ENCODE measurements around the gene KIF21A.
"Not testable (repeated sequence)": the region's sequence is repeated elsewhere in the genome, so short reads cannot be mapped to it uniquely, and the experiment has no call there.

The KIF21A gene

GRCh38 chr12:39343665-39344064 is 99.3 kb downstream of the KIF21A start:
- DNase-seq: no peak

DNA sequence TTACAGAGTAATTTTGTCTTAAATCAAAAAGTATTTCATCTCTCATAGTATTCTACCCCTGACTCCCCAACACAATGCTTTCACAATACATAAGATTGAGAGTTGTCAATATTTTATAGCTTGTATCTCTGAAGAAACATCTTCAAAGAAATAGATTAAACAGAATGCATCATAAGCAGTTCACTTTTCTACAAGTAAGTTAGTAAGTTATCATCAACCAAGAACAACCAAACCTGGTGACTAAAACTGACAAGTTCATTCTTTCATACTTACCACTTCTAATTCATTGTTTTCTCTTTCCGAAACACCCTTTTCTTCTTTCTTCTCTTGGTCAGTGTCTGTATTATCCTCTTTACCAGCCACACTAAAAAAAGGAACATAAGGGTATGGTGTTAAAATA is 101.2 kb downstream of the KIF21A start:
- DNase-seq: no peak

DNA sequence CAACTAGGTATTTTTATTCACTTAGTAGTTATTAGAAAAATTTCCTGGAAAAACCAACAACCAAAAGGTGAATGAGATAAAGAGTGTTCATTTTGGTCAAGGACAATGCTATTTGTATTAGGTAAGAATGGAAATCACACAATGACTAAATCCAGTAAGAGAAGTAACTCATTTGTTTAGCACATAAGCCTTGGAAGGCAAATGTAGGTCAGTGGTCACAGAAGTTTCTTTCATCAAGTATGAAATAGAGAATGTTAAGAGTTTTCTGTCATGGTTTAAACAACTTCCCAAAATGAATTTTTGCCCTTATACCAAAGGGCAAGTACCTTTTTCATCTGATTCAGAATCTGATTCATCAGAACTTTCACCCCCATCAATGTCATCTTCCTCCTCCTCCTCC is 101.7 kb downstream of the KIF21A start:
- DNase-seq: no peak

GRCh38 chr12:39332661-39333175 is 110.2 kb downstream of the KIF21A start:
- DNase-seq: no peak

- no peak for DNase-seq
Observed at GRCh38 chr12:39331539-39332261, 111.2 kb downstream of the KIF21A start.

DNA sequence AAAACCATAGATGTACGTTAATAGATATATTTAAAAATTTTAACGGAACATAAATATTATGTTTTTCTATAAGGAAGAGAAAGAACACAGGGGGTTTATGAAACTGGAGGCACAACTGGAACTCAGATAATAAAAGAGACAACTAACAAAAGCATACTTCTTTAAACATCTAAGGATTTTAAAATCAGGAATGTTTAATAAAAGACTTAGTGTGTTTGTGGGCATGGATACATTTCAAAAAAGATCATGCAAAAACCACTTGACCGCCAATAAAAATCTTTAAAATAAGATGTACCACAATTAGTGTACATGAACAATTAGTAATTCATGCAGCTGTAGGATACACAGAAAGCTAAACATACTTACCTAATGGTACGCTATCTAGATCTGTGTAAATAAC is 113.0 kb downstream of the KIF21A start:
- DNase-seq: no peak

DNA sequence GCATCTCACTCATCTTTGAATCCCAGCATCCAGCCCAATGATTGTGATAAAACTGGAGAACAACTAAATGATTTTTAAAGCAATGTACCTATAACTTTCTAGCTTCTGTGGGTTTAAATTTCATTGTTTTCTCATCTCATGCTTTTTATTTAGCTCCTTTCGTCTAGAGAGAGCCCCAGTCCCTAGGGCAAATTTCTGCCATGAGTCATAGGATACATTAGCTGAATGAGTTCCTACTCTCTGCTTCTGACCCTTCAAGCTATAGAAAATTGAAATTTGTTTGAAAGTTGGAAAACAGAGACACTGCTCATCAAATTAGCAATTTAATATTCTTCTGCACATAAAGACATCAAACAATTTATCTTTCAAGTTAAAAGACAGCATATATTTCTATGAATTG is 113.9 kb downstream of the KIF21A start:
- no peak for DNase-seq

- no peak for DNase-seq
Observed at GRCh38 chr12:39327965-39328364, 115.0 kb downstream of the KIF21A start.

- DNase-seq: no peak
Observed at GRCh38 chr12:39327510-39327909, 115.4 kb downstream of the KIF21A start.

DNA sequence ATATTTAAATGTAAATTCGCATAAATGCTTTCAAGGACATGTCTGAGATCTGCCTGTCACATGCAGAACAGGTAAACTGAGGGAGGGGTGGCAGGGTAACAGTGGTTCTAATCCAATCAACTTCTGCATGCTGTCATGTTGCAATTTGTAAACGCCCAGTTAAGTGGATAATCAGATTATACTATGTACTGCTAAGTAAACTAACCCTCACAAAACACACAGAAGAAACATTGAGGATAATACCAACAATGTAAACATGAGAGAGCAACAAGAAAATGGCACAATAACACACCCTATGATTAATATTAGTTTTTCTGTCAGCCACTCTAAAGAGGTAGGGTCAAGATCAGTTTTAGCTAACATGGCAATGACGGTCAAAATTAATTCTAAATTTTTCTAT is 123.7 kb downstream of the KIF21A start:
- no peak for DNase-seq

GRCh38 chr12:39314547-39314946 is 128.4 kb downstream of the KIF21A start:
- no peak for DNase-seq

DNA sequence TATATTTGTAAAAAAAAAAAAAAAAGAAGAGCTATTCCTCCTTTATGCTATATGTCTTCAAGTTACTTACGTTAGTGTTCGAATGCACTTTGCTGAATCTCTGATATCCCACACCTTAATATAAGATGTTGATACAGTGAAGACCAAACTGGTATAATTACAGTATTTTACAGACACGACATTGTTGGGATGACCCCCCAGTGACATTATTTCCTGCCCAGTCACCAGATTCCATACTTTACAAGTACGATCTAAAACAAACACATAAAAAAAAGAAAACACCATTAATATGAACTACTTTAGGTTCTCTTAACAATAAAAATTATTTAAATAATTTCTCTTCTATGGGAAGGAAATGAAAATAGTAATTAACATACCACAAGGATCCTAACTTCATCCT is 133.4 kb downstream of the KIF21A start:
- DNase-seq: no peak

GRCh38 chr12:39301422-39301821 is 141.5 kb downstream of the KIF21A start:
- no peak for DNase-seq

- no peak for DNase-seq
Observed at GRCh38 chr12:39300799-39301198, 142.1 kb downstream of the KIF21A start.

GRCh38 chr12:39297891-39298290 is 145.0 kb downstream of the KIF21A start:
- DNase-seq: no peak

- no peak for DNase-seq
Observed at GRCh38 chr12:39296496-39296895, 146.4 kb downstream of the KIF21A start.

DNA sequence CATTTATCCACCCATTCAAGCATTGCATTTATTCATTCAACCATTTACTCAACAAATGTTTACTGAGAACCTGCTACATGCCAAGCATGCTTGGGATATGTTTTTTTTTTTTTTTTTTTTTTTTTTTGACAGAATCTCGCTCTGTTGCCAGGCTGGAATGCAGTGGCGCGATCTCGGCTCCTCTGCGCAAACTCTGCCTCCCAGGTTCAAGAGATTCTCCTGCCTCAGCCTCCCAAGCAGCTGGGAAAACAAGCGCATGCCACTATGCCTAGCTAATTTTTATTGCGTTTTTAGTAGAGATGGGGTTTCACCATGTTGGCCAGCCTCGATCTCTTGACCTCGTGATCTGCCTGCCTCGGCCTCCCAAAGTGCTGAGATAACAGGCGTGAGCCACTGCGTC is 147.3 kb downstream of the KIF21A start:
- not testable (repeated sequence) for DNase-seq

GRCh38 chr12:39294715-39295114 is 148.2 kb downstream of the KIF21A start:
- DNase-seq: no peak

DNA sequence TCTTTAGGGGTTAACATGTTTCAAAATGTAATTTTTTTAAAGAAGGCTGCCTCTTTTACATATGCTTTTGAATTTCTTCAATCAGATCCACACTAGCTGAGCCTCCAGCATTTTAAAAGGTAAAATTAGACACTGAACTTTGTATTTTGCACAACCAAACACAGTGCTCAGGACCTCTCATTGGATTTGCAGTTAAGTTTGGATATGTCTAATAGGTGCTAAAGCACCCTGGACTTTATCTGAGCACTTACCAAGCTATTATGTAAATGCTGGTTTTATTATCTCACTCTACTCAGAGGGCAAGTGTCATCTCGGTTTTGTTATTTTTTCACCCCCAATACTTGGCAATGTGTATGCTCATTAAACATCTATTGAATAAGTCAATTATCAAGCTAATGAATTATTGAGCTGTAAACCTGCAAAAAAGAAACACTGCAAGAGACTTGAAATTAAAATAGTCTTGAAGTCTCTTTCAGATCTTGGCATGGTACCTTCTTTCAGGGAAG is 150.7 kb downstream of the KIF21A start:
- DNase-seq: no peak

DNA sequence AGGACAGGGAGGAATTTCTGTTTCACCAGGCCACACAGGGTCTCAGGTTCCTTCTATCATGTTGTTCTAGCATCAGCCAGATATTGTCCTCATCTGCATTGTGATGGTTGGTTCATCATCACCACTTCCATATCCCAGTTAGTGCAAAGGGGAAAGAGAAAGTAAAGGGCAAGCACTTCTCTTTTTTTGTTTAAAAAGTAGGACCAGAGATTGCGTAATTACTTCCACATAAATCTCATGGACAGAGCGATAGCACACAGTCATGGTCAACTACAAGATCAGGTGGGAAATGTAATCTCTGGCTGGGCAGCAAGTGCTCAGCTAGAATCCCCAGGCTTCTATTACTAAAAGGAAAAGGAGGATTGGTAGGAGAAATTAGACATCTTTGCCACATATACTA is 155.1 kb downstream of the KIF21A start:
- no peak for DNase-seq

DNA sequence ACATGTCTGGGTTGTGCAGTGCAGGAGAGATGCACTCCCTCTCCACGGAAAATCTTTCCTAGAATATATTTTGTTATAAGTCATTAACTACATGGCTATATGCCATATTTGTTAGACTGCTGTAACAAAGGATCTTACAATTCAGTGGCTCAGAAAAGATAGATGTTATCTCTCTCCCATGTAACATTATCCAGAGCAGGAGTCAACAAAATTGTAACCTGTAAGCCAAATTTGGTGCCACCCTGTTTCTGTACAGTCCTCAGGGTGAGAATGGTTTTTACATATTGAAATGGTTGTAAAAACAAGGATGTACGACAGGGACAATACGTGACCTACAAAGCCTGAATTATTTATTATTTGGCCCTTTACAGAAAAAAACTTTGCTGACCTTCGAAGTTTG is 155.5 kb downstream of the KIF21A start:
- no peak for DNase-seq

GRCh38 chr12:39278426-39278825 is 164.5 kb downstream of the KIF21A start:
- no peak for DNase-seq

DNA sequence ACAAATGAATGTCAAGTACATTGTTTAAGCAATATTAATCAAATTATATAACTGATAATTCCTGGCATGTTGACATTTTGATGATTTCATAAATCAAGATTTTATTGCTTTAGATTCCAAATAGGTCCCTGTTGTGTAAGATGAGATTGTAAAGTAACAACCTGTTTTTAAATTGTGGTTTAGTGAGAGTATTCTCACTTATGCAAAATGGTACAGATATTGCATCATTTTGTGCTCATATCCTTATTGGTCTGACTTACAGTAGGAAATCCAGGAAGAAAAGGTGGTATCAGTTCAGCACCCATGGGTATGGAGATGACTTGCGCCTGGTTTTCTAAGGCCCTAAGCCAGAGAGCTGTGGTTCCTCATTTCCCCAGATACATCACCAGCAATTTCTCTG is 165.5 kb downstream of the KIF21A start:
- DNase-seq: no peak

GRCh38 chr12:39275846-39276245 is 167.1 kb downstream of the KIF21A start:
- DNase-seq: no peak
